KOPT-K1 (cell line): Measurements from ENCODE around the gene OSM.

ENCODE experiments used
- H3K27ac ChIP-seq: fragments of 200-600 bp; sonication (generic); 2 replicates; pipeline ENCODE4 v1.5.1; 2016; ENCODE audit warnings: antibody characterized with exemption, mild to moderate bottlenecking, low read depth, low read length; ENCODE audit not compliant: poor library complexity, severe bottlenecking
- H3K36me3 ChIP-seq: fragments of 200-600 bp; sonication (generic); 2 replicates; pipeline ENCODE4 v1.5.1; 2017; ENCODE audit warnings: antibody characterized with exemption, mild to moderate bottlenecking, low read length, moderate library complexity; ENCODE audit not compliant: insufficient read depth
- H3K9me3 ChIP-seq: fragments of 200-600 bp; sonication (generic); 2 replicates; pipeline ENCODE4 v1.5.1; 2017; ENCODE audit warnings: antibody characterized with exemption, low read length, mild to moderate bottlenecking; ENCODE audit not compliant: insufficient read depth, poor library complexity, severe bottlenecking

The OSM gene

DNA sequence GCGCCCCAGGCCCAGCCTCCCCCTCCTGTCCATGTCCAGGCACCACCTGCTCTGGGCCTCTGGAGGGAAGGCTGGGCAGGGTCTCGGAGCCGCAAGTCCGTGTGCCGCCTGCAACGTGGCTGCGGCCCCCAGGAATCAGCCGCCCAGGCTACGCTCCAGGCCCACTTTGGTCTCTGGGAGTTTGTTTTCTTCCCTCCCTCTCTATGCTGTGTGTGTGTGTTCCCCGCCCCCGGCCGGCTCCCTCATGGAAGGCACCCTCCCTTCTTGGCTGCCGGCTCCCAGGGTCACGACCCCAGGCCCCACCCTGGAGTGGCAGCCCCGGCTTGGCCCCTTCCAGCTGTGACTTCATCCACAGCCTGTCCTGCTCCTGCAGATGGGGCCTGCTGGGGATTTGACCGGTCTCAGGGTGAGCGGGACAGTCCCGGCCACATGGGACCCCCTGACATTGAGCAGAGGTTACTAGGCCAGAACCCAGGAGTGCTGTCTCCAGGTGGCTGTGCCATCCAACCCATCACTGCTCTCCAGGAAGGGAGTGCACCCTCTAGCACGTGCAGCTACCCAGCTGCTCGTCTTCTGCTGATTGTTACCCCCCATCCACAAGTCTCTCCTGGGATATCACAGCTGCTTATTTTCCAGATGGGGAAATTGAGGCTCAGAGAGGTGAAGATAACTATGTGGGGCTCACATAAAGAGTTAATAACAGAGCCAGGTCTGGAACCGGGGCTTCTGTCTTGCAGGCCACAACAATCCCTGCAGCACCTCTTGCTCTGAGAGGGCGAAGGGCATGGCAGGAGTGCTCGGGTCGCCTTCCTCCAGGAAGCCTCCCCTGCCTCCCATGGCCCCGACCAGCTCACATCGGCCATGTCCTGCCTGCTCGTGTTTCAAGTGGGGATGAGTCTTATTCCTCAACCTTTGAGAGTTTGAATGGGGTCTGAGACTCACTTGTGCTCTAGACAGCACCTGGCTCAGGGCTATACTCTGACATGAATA is 17.3 kb downstream of the OSM start:
- Histone ChIP-seq H3K9me3 (no peaks in the 10 kb centered on the region), H3K36me3 (no peaks in the 10 kb centered on the region), H3K27ac (peak overlapping the region; percentile 76)

DNA sequence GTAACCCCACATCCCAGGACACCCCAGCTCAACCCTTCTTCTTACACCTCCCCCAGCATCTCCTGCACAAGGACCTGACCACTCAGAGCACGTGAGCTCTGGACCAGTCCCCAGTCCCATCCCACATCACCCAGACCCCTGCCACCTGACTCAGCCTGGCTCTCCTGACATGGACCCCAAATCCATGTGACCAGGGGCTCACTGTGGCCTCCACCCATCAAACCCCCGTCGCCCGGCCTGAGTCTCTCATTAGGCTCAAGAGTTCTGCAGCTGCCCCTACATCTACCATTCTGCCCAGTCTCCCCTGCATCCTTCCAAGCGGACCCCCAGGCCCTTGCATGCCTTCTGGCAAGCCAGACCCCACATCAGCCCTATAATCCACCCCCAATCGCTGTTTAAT is 18.2 kb downstream of the OSM start:
- Histone ChIP-seq H3K36me3 (peaks cover 3% of the 10 kb centered on the region; the same call in 1 of the 2 replicates), H3K9me3 (no peaks in the 10 kb centered on the region), H3K27ac (peak overlapping the region; percentile 76)

DNA sequence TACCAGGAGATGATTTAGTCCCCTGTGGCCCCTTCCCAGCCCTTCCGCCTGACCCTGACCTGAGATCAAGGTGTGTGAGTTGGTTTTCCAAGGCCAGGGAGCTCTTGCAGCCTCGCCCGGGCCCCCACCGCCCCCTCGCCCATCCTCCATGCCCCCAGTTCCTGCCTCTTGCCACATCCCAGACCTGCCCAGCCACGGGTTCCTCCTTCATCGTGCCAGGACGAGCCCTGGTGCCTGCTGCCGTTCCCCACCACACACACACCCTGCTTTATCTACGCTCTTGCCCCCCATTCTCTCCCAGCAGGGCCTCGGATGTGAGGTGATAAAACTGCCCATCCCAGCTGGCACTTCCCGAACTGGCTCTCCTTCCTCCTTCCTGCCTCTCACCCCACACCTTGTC is 18.7 kb downstream of the OSM start:
- Histone ChIP-seq H3K9me3 (no peaks in the 10 kb centered on the region), H3K36me3 (peaks cover 7% of the 10 kb centered on the region; the same call in 1 of the 2 replicates), H3K27ac (peak overlapping the region; percentile 76)

DNA sequence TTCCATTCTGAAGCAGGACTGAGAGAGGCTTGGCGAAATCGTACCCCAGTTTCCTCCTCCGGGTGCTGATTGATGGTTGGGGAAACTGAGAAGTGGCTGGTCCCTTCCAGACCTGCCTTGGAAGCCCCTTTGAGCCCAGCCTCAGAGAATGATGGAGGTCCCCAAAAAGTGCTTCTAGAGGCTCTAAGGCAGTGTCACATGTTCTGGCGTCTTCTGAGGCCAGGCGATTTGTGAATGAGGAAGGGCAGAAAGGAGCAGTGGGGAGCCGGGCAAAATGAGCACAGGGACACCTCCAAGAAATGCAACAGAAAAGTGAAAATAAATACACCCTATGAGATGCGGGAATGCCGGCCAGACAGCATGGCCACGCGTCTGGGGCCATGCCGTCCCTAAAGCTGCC is 19.1 kb downstream of the OSM start:
- H3K36me3 ChIP-seq, result peaks cover 11% of the 10 kb centered on the region; the same call in 1 of the 2 replicates
- H3K27ac ChIP-seq, result peak overlapping the region; percentile 76
- no peaks in the 10 kb centered on the region for H3K9me3 ChIP-seq

GRCh38 chr22:30246814-30247376 is 19.8 kb downstream of the OSM start:
- H3K36me3 ChIP-seq, result peaks cover 11% of the 10 kb centered on the region; the same call in 1 of the 2 replicates
- H3K9me3 ChIP-seq, result no peaks in the 10 kb centered on the region
- peak overlapping the region; percentile 76 for H3K27ac ChIP-seq

DNA sequence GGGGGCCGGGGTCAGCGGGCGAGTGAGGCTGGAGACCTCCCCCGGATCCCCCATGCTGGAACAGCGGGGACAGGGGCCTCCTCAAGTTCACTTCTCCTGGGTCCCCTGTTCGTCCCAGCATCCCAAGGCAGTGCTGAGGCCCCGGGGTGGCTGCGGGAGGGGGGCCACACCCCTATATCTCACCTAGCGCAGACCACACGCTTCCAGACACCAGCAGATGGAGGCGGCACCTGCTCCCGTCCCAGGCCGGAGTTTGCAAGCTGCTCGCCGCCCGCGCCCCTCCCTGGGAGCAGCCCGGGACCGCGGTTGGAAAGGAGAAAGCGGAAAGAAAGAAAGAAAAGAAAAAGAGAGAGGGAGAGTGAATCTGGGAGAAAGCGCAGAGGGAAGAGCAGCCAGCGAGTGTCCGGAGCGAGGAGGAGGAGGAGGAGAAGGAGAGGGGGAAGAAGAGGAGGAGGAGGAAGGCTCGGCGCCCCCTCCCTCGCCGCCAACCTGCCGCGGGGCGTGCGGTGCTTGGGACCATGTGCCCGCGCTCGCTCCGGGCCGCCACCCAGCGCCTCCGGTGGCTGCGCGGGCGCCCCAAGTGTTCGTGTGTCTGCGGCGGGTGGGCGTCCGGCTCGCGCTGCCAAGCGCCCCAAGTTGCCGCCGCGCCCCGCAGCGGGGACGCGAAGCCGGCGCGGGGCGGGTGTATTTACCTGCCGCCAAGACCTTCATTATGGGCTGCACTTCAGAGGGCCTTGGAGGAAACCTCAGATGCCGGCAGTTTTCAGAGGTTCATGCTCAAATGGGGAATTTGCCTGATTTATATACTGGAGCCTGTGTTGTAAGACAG is 20.5 kb downstream of the OSM start, which contains the start of gene LIF:
Gene LIF, minus strand, starts transcription at position 775 of the 829 bp plus-strand sequence. Its CDS starts 64 bp downstream, at position 711.
- peak within 1 kb of the TSS; percentile 76 for H3K27ac ChIP-seq
- H3K36me3 ChIP-seq, result peaks cover 11% of the 10 kb centered on the region; the same call in 1 of the 2 replicates
- H3K9me3 ChIP-seq, result no peaks in the 10 kb centered on the region

GRCh38 chr22:30245181-30245984 is 21.3 kb downstream of the OSM start:
- Histone ChIP-seq H3K9me3 (no peaks in the 10 kb centered on the region), H3K27ac (peak overlapping the region; percentile 76)

DNA sequence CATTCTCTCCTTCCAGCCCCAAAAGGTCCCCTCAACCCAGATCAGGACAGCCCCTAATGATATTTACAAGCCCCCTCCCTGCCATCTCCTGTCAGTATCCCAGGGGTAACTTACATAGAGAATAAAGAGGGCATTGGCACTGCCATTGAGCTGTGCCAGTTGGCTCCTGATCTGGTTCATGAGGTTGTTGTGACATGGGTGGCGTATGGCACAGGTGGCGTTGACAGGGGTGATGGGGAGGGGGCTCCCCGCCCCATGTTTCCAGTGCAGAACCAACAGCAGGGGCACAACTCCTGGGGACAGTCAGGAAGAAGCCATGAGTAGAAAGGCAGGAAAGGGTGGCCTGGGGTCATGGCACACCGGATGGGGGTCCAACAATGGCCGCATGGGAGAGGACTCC is 22.0 kb downstream of the OSM start:
- Histone ChIP-seq H3K9me3 (no peaks in the 10 kb centered on the region), H3K27ac (peak overlapping the region; percentile 76), H3K36me3 (peaks cover 11% of the 10 kb centered on the region; the same call in 1 of the 2 replicates)

More at GRCh38 chr22:30245181-30245984, 21.3 kb downstream of the OSM start:
- peaks cover 11% of the 10 kb centered on the region; the same call in 1 of the 2 replicates for H3K36me3 ChIP-seq

GRCh38 chr22:30244066-30244465 is 22.6 kb downstream of the OSM start:
- peak overlapping the region; percentile 76 for H3K27ac ChIP-seq
- H3K36me3 ChIP-seq, result peaks cover 11% of the 10 kb centered on the region; the same call in 1 of the 2 replicates
- no peaks in the 10 kb centered on the region for H3K9me3 ChIP-seq

DNA sequence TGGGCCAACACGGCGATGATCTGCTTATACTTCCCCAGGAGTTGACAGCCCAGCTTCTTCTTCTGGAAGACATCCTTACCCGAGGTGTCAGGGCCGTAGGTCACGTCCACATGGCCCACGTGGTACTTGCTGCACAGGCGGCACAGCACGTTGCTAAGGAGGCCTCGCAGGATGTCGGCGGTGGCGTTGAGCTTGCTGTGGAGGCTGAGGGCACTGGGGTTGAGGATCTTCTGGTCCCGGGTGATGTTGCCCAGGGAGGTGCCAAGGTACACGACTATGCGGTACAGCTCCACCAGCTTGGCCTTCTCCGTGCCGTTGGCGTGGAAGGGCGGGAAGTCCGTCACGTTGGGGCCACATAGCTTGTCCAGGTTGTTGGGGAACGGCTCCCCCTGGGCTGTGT is 23.0 kb downstream of the OSM start:
- Histone ChIP-seq H3K36me3 (peaks cover 11% of the 10 kb centered on the region; the same call in 1 of the 2 replicates), H3K27ac (no peak overlapping the region), H3K9me3 (no peaks in the 10 kb centered on the region)

GRCh38 chr22:30241576-30242371 is 24.9 kb downstream of the OSM start:
- no peak overlapping the region for H3K27ac ChIP-seq

DNA sequence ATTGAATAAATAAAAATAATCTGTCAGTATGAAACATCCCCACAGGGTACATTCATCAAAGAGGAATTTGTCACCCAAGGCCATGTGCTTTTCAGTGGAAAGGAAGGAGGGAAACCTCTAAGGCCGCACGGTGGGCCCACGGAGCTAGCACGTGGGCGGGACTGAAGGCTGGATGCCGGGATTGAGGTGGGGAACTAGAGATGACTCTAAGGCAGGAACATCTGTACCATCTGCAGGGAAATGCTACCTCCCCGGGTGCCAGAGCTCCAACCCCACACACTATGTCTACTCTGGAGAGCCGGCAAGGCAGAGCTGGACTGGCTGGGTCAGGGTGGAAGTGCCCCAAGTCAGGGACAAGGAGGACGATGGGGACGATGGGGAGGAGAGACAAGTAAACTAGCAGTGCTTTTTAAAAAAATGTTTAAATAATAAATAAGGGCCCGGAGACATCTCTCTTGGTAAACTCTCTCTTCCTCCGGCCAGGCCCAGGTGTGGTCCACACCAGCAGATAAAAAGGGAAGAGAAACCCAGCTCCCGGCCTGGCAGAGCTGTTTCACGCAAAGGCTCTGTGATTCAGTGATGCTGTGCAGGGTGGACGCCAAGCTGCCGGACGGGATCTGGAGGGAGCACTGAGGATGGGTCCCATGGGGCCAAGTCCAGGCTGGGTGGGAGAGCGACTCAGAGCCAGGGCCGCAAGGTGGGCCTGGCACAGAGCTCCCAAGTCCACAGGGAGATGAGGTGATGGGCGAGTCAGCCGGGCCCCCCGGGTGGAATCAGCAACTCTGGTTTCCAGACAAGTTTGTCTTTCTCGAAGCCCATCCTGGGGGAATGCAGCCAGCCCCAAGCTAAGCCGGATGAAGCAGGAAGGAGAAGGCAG is 25.9 kb downstream of the OSM start:
- Histone ChIP-seq H3K36me3 (peaks cover 11% of the 10 kb centered on the region; the same call in 1 of the 2 replicates), H3K27ac (no peak overlapping the region), H3K9me3 (no peaks in the 10 kb centered on the region)

More at GRCh38 chr22:30241576-30242371, 24.9 kb downstream of the OSM start:
- Histone ChIP-seq H3K36me3 (peaks cover 11% of the 10 kb centered on the region; the same call in 1 of the 2 replicates), H3K9me3 (no peaks in the 10 kb centered on the region)
